Thyroid gland (tissue), 4 donors: ENCODE data around the gene ZKSCAN5. TPM values are rescaled to one million over a fixed set of nuclear protein-coding genes. Genes with fewer than 3 reads are reported as not detected.

Experiments used
- DNase-seq, 2 donors: peaks; one replicate each; pipeline ENCODE4 v3.0.0-alpha.2; 2019
- H3K27ac ChIP-seq, 3 donors: fragments of 200-600 bp; sonication (generic); 1 replicate in 2 of 3; 2 replicates in 1 of 3; pipeline ENCODE4 v1.5.1; 2016 to 2019; ENCODE audit warnings: mild to moderate bottlenecking in 1 of 3, moderate library complexity in 1 of 3
- H3K27me3 ChIP-seq: fragments of 200-600 bp; sonication (generic); one replicate; pipeline ENCODE4 v1.5.1; 2019
- H3K36me3 ChIP-seq, 2 donors: fragments of 200-600 bp; sonication (generic); one replicate each; pipeline ENCODE4 v1.5.1; 2016 to 2019
- H3K4me1 ChIP-seq, 2 donors: fragments of 200-600 bp; sonication (generic); one replicate each; pipeline ENCODE4 v1.5.1; 2017 to 2019
- H3K4me3 ChIP-seq, 3 donors: fragments of 200-600 bp; sonication (generic); replicated peaks in 1 of 3; 1 replicate in 2 of 3; 2 replicates in 1 of 3; pipeline ENCODE4 v1.5.1; 2016; ENCODE audit warnings: mild to moderate bottlenecking in 1 of 3
- H3K9me3 ChIP-seq: fragments of 200-600 bp; sonication (generic); one replicate; pipeline ENCODE4 v1.5.1; 2017
- POLR2A ChIP-seq, 2 donors: fragments of 450-650 bp; IDR thresholded peaks; one replicate each; pipeline ENCODE4 v1.6.1; 2017; ENCODE audit warnings: antibody characterized with exemption in 2 of 2, mild to moderate bottlenecking in 2 of 2, moderate library complexity in 1 of 2
- WGBS, 2 donors: methylation state at CpG; one replicate each; pipeline ENCODE4 v1.1.5; 2017; 5-methylcytosine and 5-hydroxymethylcytosine counted together
- intact Hi-C: fragments of 100-400 bp; cut with DNase I; formaldehyde crosslinking; loops from one replicate; pipeline ENCODE4 v1.15.1; 2023
- total RNA-seq, 4 donors: library from RNA; depleted of rRNA; stranded (reverse); fragments of >200 nt; gene quantifications; one replicate each; pipeline ENCODE4 v1.2.3, GENCODE V29; 2016
- TF ChIP-seq, protein P1 (sequence below), 6 experiments: fragments of 200-600 bp in 3 of 6; fragments of 450-650 bp in 3 of 6; sonication (generic) in 3 of 6; IDR thresholded peaks; one replicate each; pipeline ENCODE4 v1.5.1; 2016 to 2019; ENCODE audit warnings: antibody characterized with exemption in 6 of 6, mild to moderate bottlenecking in 2 of 6, inconsistent platforms in 1 of 6, moderate library complexity in 1 of 6

The ZKSCAN5 gene
- 10 to 100 TPM in 2 of 4 donors, 1 to 10 TPM in 2; 8.7 to 14.1 (median 9.7) TPM for total RNA-seq

DNA sequence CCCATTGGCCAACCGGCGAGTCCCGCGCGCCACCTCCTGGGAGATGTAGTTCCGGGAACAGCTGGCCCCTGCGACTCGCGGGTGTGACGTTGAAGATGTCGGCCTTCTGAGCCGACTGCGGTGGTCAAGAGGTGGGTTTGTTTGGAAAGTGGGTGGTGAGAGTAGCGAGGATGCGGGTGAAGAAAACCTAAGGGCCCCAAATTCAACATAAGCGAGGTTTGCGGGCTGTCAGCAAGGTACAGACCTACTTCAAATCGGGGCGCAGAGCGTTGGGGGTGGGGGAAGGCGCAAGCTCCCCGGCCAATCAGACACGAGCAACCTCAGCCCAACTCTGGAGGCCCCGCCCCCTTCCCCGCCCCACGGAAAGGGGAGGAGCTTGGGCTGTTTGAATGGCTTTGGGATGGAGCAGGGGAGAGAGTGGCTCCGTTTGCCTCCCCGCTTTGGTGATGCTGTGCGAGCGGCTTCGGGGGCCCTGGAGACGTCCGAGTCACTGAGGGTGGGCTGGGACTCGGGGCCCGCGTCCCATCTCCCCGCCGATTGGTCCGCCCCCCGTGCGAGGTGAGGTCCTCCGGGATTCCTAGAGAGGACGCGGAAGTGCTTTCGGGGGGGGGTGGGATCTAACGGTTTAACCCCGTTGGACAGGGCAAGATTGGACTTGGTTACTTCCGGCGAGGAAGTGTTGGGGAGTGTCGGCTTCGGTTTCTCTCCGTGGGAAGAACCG is at the start of gene ZKSCAN5:
ZKSCAN5 (plus strand) TSS at position 60 of the 721 bp plus-strand sequence. CDS start 1,383 bp downstream, outside the sequence.
- Histone ChIP-seq H3K27ac (peak within 1 kb of the TSS; percentile 73 to 91 (median 87)), H3K4me1 (peaks cover 22 to 23% of the 10 kb centered on the region in 2 donors), H3K9me3 (no peaks in the 10 kb centered on the region), H3K36me3 (no peaks in the 10 kb centered on the region), H3K4me3 (peak within 1 kb of the TSS; percentile 52 to 83 (median 55)), H3K27me3 (no peaks in the 10 kb centered on the region)
- DNase-seq = peak; percentile 99
- WGBS, 2 donors = 0 to 1% methylated on average over 29 to 44 of the region's 53 CpGs
- intact Hi-C loops = no loop called here
- TF ChIP-seq POLR2A (IDR thresholded peaks at IDR 0.05) = peak in 1 of 2 donors; percentile 18
- TF ChIP-seq, protein P1, sequence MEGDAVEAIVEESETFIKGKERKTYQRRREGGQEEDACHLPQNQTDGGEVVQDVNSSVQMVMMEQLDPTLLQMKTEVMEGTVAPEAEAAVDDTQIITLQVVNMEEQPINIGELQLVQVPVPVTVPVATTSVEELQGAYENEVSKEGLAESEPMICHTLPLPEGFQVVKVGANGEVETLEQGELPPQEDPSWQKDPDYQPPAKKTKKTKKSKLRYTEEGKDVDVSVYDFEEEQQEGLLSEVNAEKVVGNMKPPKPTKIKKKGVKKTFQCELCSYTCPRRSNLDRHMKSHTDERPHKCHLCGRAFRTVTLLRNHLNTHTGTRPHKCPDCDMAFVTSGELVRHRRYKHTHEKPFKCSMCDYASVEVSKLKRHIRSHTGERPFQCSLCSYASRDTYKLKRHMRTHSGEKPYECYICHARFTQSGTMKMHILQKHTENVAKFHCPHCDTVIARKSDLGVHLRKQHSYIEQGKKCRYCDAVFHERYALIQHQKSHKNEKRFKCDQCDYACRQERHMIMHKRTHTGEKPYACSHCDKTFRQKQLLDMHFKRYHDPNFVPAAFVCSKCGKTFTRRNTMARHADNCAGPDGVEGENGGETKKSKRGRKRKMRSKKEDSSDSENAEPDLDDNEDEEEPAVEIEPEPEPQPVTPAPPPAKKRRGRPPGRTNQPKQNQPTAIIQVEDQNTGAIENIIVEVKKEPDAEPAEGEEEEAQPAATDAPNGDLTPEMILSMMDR (IDR thresholded peaks at IDR 0.05) = no peak

DNA sequence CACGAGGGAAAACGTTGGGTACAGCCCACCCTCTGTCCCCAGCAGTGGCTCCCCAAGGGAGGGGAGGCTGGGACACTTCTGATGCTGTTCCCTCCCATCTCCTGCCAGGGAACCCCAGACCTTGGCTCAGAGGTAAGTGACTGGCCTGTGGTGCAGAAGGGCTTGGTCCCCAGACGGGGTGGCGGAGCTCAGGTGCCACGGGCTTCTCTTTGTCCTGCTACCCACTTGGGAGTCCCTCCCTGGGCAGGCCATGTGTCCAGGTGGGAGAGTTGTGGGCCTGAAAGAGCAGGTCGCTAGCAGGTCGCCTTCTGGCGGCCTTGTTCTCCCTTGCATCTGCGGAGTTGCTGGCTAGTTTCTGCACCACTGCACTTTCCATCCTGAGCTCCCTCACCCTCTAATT is 48.6 kb upstream of the ZKSCAN5 start:
- TF ChIP-seq, protein P1 (IDR thresholded peaks at IDR 0.05) = no peak
- no peak for TF ChIP-seq POLR2A (IDR thresholded peaks at IDR 0.05)
- 79 to 87% methylated on average over 6 to 9 of the region's 9 CpGs for WGBS, 2 donors

DNA sequence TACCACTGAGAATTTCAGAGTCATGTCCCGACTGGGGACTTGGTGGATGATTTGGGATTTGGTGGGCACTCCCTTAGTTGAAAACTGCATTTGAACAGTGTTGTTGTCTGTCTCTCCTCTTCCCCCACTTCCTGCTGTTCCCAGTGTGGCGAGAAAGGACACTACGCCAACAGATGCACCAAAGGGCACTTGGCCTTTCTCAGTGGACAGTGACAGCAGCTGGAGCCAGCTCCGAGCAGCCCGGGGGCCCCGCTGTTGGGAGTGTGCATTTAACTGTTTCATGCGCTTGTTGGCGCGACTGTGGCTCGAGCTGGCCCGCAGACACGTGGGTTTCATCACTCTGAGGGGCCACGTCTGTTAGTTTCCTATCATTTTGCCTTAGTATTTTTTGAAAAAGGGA is 48.2 kb upstream of the ZKSCAN5 start:
- no peaks in the 10 kb centered on the region for H3K9me3 ChIP-seq
- WGBS, 2 donors = 81 to 85% methylated on average over 13 of the region's 13 CpGs
- no peak overlapping the region for H3K27ac ChIP-seq
- H3K4me1 ChIP-seq = no peaks in the 10 kb centered on the region
- no peaks in the 10 kb centered on the region for H3K27me3 ChIP-seq
- DNase-seq = no peak
- H3K36me3 ChIP-seq = peaks cover 24 to 32% of the 10 kb centered on the region in 2 donors
- intact Hi-C loops = no loop called here
- TF ChIP-seq, protein P1 (IDR thresholded peaks at IDR 0.05) = no peak
- TF ChIP-seq POLR2A (IDR thresholded peaks at IDR 0.05) = no peak
- no peak overlapping the region for H3K4me3 ChIP-seq

More for the DNA sequence above, 48.6 kb upstream of the ZKSCAN5 start:
- H3K9me3 ChIP-seq = no peaks in the 10 kb centered on the region
- intact Hi-C loops = no loop called here
- peaks cover 24 to 35% of the 10 kb centered on the region in 2 donors for H3K36me3 ChIP-seq
- no peaks in the 10 kb centered on the region for H3K27me3 ChIP-seq
- DNase-seq = no peak
- H3K4me3 ChIP-seq = no peak overlapping the region
- H3K4me1 ChIP-seq = no peaks in the 10 kb centered on the region
- H3K27ac ChIP-seq = no peak overlapping the region

DNA sequence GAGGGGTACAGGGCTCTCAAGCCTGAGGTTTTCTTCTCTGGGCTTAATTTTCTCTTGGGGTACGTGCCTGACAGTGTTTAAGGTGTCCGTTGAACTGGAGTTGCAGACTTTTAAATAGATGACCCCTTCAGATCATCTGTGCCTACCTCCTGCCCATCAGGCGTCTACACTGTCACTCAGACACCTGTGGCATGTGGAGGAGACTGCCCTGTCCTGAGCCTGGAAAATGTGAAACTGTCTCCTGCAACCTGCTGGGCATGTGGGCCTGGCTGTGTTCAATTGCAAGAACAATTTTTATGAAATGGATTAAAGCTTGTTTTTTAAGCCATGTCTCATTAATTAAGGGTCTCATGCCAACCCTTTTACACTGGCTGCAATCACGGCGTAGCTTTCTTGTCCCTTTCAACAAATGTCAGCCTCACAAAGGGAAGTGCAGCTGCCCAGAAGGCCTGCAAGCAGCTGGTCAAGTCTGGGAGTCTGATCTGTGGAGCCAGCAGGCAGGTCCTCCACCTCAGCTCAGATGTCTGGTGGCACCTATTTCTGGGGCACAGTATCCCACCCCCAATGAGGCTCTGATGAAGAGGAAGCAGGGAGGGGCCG is 47.3 kb upstream of the ZKSCAN5 start:
- WGBS, 2 donors = 82 to 88% methylated on average over 6 of the region's 6 CpGs

More for the DNA sequence above, 47.3 kb upstream of the ZKSCAN5 start:
- Histone ChIP-seq H3K4me1 (no peaks in the 10 kb centered on the region), H3K4me3 (no peak overlapping the region), H3K27me3 (no peaks in the 10 kb centered on the region), H3K9me3 (no peaks in the 10 kb centered on the region), H3K36me3 (peaks cover 24 to 32% of the 10 kb centered on the region in 2 donors), H3K27ac (no peak overlapping the region)
- no peak for DNase-seq
- TF ChIP-seq, protein P1 (IDR thresholded peaks at IDR 0.05) = no peak
- no peak for TF ChIP-seq POLR2A (IDR thresholded peaks at IDR 0.05)
- intact Hi-C loops = no loop called here
